Kidney epithelial cell (primary cell): Measurements from ENCODE around the gene CCDC14. TPM values are rescaled to one million over a fixed set of nuclear protein-coding genes. Genes with fewer than 3 reads are reported as not detected.

Experiments
- DNase-seq: peaks from one replicate; pipeline ENCODE4 v3.0.0-alpha.2; 2010; ENCODE audit warnings: low read depth
- H3K27me3 ChIP-seq: 2 replicates; pipeline ENCODE4 v1.6.0; 2011; ENCODE audit warnings: low read length; ENCODE audit not compliant: control insufficient read depth, insufficient read depth
- H3K36me3 ChIP-seq: 2 replicates; pipeline ENCODE4 v1.5.1; 2011; ENCODE audit warnings: low read length; ENCODE audit not compliant: control insufficient read depth, insufficient read depth
- H3K4me3 ChIP-seq: 2 replicates; pipeline ENCODE4 v1.5.1; 2011; ENCODE audit warnings: low read depth, mild to moderate bottlenecking, control low read depth, low read length
- CTCF ChIP-seq: IDR thresholded peaks from 2 replicates; pipeline ENCODE4 v1.5.1; 2011; ENCODE audit warnings: mild to moderate bottlenecking, moderate library complexity, low read length, control low read depth, inconsistent platforms; ENCODE audit not compliant: insufficient read depth, poor library complexity, severe bottlenecking
- total RNA-seq: library from RNA; depleted of rRNA; stranded (reverse); fragments of >200 nt; gene quantifications from 2 replicates; pipeline ENCODE4 v1.2.3, GENCODE V29; 2015

The CCDC14 gene
- total RNA-seq, 1 donor from 2014 or later: 24.2 TPM

- no peak overlapping the region for H3K4me3 ChIP-seq
- DNase-seq: no peak
- no peaks in the 10 kb centered on the region for H3K36me3 ChIP-seq
- no peaks in the 10 kb centered on the region for H3K27me3 ChIP-seq
- TF ChIP-seq CTCF: no peak
Measured at GRCh38 chr3:123941121-123941520, 19.9 kb downstream of the CCDC14 start.

GRCh38 chr3:123939706-123940105 lies 21.3 kb downstream of the CCDC14 start:
- Histone ChIP-seq H3K27me3 (no peaks in the 10 kb centered on the region), H3K36me3 (no peaks in the 10 kb centered on the region), H3K4me3 (no peak overlapping the region)
- TF ChIP-seq CTCF: no peak
- no peak for DNase-seq

- DNase-seq: no peak
Measured at GRCh38 chr3:123936400-123936799, 24.6 kb downstream of the CCDC14 start.

GRCh38 chr3:123935830-123936229 lies 25.2 kb downstream of the CCDC14 start:
- no peak for DNase-seq
- no peak for TF ChIP-seq CTCF
- Histone ChIP-seq H3K36me3 (no peaks in the 10 kb centered on the region), H3K4me3 (no peak overlapping the region), H3K27me3 (no peaks in the 10 kb centered on the region)

More at GRCh38 chr3:123936400-123936799, 24.6 kb downstream of the CCDC14 start:
- no peak for TF ChIP-seq CTCF
- H3K27me3 ChIP-seq: no peaks in the 10 kb centered on the region
- H3K4me3 ChIP-seq: no peak overlapping the region
- no peaks in the 10 kb centered on the region for H3K36me3 ChIP-seq

- Histone ChIP-seq H3K4me3 (no peak overlapping the region), H3K27me3 (no peaks in the 10 kb centered on the region), H3K36me3 (peaks cover 2% of the 10 kb centered on the region)
- no peak for DNase-seq
- TF ChIP-seq CTCF: no peak
Measured at GRCh38 chr3:123934250-123934649, 26.8 kb downstream of the CCDC14 start.

- H3K4me3 ChIP-seq: no peak overlapping the region
- TF ChIP-seq CTCF: no peak
- no peak for DNase-seq
- peaks cover 2% of the 10 kb centered on the region for H3K36me3 ChIP-seq
- no peaks in the 10 kb centered on the region for H3K27me3 ChIP-seq
Measured at GRCh38 chr3:123930445-123930844, 30.6 kb downstream of the CCDC14 start.
